NCI-H1417 (cell line): Measurements from ENCODE around the gene OR2S2.
A peak's percentile ranks its signal among the peaks of the same experiment; 100 is the strongest.

ENCODE experiments used
- DNase-seq, 3 experiments: peaks; one replicate each; lab custom pipeline; 2025; lab: John Stamatoyannopoulos, UW

Gene OR2S2

DNA sequence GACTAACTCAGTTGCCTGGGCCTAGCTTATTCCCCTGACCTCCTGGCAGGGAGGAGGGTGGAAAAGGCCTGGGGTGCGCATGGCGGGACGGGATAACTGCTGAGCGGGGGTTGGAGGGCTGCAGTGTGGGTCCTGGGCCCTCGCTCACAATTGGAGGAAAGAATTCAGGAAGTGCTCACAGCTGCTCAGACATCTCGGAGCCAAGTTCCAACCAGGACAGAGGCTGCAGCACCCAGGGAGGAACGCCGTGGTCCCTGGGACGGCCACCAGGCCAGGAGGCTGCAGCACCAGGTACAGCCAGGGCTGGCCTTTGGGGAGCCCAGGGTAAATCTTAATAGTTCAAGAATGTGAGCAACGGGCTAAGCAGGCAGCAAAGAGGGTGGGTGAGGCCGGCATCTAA lies 48.7 kb downstream of the OR2S2 start, which contains the start of gene SPAAR:
Gene SPAAR, plus strand, starts transcription at position 217 of the 400 bp plus-strand sequence. CDS start 974 bp downstream, outside the sequence.
- DNase-seq, result no peak

DNA sequence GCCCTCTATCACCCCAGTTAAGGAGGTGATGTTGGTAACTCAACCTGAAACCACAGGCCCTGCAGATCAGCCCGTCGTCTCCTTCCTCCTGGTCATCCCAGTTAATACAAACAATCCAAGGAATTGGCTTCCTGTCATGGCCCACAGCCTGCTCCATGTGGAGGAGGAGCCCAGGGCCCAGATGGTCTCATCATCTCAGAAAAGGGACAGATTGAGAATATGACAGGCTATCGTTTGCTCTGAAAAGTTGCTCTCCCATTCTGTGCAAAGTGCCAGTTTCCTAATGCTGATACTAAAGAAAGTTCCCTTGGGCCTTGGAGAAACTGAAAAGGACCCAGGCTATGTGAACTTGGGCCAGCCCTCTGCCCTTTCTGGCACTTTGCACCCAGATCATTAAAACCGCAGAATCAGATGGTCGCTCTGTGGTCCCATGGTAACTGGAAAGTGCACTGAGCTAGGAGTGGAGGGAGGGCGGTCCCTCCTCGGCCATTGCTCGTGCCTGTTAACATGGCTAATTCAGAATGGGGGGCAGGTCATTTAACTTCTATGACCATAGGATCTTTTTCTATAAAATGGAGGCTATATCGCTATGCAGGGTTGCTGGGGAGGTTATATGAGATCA lies 49.3 kb downstream of the OR2S2 start:
- no peak for DNase-seq

DNA sequence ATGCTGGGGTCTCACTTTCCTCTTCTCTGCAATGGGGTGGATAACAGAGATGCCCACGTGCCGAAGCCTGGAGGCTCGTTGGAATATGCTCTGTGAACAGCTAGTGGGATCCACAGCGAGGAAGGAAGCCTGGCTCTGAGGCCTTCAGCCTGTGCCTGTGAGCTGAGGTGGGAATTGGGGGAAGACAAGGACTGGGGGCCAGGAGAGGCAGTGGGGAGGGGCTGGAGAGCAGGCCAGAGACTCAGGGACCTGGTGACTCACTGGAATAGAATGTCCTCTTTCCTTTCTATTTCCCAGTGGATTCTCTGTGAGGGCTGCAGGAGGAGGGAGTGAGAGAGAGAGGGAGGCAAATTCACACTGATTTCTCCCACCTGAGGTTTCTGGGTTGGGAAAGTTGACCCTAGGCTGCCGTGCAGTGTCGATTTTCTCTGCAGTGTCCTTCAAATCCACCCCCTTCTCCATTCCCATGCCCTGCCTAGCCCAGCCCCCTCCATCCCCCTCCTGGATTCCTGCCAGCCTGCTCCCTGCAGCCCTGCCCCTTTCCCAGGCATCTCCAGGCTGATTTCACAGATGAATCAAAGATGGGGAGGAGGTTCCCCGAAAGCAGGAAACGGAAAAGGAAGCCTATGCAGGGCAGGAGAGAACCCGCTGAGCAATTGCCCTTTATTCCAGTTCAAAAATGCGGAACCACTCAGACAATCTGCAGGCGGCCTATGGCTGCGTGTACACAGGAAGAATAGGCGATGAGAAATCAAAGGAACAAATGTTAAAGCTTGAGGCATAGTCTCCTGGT lies 50.0 kb downstream of the OR2S2 start:
- DNase-seq, result peak; percentile 7 to 33 (median 24)
